GM21423 (cell line): Measurements from ENCODE around the gene CLIC5.

Experiments
- ATAC-seq: cut with Tn5 transposase; IDR thresholded peaks from one replicate; pipeline ENCODE4 v1.9.1; 2021; ENCODE audit warnings: mild to moderate bottlenecking, moderate library complexity; ENCODE audit not compliant: unreplicated experiment

CLIC5 gene

DNA sequence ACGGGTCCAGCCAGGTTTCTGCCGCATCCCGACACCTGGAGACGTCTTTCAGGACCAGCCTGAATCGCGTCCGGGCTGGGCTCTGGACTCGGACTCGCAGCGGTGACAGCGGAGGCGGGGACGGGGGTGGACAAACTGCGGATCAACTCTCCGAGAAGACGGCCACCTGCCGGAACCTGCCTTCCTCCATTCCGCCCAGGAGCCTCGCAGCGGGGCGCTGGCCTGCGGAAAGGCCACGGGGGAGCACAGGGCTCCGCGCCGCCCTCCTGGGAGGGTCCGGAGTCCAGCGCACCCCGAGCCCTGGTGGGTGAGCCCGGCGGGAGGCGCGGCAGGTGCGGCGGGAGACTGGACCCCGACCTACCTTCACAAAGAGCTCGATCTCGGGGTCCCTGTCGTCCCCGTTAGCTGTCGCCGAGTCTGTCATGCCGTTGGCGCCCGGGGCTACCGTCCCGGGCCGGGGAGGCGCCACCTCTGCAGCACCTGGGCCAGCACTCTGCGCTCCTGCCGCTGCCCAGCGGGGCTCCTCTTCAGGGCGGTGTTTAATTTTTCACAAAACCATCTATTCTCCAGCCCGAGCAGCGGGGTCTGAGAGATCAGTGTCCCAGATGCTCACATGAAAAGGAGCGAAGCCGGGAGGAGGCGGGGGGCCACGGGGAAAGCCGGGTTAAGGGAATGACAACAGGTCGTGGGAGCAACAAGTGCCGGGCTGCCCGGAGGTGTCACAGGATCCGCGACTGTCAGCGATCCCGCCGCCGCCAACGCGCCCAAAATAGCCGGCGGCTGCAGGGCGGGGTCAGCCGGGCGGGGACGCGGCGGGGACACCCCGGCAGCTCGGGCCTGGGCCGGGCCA lies at the start of gene CLIC5:
Gene CLIC5, minus strand, starts transcription at position 742 of the 850 bp plus-strand sequence. Its CDS starts 318 bp downstream, at position 424.
- ATAC-seq, result no peak

DNA sequence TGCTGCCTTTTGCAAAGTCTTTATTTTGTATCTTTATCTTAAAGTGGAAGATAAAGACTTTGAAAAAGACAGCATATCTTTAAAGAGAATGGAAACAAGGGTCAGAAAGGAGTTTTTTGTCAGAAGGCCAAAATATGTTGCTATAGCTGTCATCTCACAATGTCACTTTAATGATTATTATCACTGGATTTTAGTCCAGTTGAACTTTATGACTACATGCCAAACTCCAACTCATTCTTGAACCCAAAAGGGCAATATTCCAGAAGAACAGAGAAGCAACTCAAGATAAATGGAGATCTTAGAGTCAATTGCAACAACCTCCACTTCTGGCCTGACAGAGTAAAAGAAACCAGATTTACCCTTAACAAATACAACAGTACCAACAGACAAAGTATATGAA lies 47.3 kb upstream of the CLIC5 start:
- ATAC-seq, result no peak

GRCh38 chr6:46062312-46062711 lies 46.7 kb upstream of the CLIC5 start:
- ATAC-seq, result no peak

- ATAC-seq, result no peak
Observed at GRCh38 chr6:46061497-46061896, 45.8 kb upstream of the CLIC5 start.

DNA sequence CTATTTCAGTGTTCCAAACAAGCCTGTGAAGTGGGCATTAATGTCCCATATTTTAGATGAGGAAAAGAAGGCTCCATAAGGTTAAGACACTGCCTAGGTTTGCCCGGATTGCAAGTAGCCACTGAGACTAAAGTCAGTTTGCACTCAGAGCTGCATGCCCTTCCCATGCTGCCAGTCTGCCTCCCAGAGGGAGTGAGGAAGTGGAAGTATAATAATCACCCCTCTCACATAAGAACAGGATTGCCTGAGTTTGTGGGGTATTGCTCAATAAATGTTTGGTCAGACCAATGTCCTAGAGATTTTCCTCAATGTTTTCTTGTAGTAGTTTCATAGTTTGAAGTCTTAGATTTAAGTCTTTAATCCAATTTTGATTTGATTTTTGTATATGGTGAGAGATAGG lies 43.9 kb upstream of the CLIC5 start:
- ATAC-seq, result no peak

- no peak for ATAC-seq
Observed at GRCh38 chr6:46058951-46059350, 43.3 kb upstream of the CLIC5 start.

- no peak for ATAC-seq
Observed at GRCh38 chr6:46057792-46058191, 42.1 kb upstream of the CLIC5 start.

- no peak for ATAC-seq
Observed at GRCh38 chr6:46056906-46057529, 41.4 kb upstream of the CLIC5 start.

GRCh38 chr6:46054516-46054915 lies 38.9 kb upstream of the CLIC5 start:
- ATAC-seq, result no peak

- ATAC-seq, result no peak
Observed at GRCh38 chr6:46053039-46053933, 37.6 kb upstream of the CLIC5 start.

GRCh38 chr6:46052479-46052878 lies 36.8 kb upstream of the CLIC5 start:
- ATAC-seq, result no peak

- no peak for ATAC-seq
Observed at GRCh38 chr6:46051962-46052361, 36.3 kb upstream of the CLIC5 start.

DNA sequence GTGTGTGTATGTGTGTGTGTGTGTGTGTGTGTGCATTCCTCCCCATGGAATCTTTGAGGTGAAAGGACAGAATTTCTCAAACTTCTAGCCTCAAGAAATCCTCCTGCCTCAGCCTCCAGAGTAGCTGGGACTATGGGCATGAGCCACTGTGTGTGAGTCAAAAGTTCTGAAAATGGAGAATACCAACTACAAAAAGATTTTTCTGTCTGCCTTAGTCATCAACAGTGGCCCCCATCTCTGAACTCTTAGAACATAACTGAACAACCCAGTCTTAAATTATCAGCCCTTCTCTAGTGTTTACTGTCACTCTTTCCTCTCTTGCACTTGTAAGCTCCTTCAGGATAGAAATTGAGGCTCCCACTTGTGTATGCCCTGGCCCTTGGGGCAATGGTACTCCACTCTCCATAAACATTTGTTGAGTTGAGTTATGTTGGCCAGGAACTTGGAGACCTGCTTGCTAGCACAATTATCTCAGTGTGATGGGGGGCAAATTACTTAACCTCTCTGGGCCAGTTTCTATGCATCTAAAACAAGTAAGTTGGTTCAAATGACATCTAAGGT lies 35.3 kb upstream of the CLIC5 start:
- no peak for ATAC-seq

DNA sequence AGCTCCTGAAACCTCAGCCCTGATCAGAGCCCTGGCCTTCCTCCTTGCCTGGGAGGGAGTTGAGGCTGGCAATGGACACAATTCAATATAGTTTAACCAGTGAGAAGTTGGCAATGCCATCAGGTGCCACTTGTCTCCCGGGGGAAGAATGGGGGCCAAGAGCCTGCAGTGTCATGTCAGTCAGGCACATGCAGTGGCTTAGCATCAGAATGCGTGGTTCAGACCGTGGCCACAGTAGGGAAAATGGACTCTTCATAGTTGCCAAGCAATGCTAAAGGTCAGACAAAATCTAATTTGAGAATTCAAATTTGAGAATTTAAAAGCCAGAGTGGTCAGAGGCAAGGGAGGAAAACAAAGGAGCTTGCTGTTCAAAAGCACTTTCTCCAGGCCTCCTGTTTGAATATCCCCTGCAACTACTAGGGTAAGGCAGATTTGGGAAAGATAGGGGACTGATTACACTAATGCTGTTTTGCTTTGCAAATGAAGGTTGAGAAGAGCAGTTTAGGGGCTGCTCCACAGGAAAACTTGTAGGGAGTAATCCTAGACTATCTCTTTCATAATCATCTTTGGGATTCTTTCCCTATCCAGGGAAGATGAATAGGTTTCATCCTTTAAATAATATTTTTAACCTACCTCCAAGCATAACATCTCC lies 33.1 kb upstream of the CLIC5 start:
- no peak for ATAC-seq

- no peak for ATAC-seq
Observed at GRCh38 chr6:46046558-46047174, 31.0 kb upstream of the CLIC5 start.

GRCh38 chr6:46044881-46045617 lies 29.4 kb upstream of the CLIC5 start:
- ATAC-seq, result no peak

- peak; percentile 85 for ATAC-seq
Observed at GRCh38 chr6:46042355-46042999, 26.8 kb upstream of the CLIC5 start.

DNA sequence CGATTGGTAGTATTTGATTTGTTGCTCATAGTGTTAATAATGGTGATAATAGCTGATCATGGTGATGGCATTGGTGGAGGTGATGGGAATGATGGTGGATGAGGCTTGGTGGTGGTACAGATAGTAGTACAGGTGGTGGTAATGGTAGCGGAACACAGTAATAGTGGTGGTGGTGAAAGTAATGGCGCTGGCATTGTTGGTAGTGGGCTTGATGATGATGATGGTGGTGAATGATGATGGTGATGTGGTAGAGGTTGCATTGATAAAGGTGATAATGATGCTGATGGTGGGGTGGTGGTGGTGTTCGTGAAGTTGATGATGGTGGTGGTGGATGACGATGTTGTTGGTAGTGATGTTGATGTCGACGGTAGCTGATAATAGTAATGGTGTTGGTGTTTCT lies 24.6 kb upstream of the CLIC5 start:
- ATAC-seq, result no peak

DNA sequence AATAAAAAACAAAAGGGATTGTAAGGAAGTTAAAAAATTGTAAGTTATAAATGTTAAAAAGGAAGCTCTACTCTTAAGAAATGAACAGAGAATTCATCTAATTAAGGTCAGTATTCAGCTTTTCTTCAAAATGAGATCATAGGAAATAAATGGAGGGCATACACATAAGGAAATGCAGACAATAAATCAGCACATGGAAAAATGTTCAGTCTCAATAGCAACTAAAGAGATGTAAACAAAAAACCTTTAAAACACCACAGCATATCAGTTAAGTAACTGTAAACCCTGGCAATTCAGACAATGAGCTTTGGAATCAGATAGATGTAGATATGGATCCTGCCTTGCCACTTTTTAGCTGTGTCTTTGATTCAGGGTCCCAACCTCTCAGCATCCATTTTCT lies 24.0 kb upstream of the CLIC5 start:
- no peak for ATAC-seq
